GM18520 (cell line): ENCODE measurements around the gene RAD23A.
"Not testable (repeated sequence)": the region's sequence is repeated elsewhere in the genome, so short reads cannot be mapped to it uniquely, and the experiment has no call there.

Source experiments
- ATAC-seq: cut with Tn5 transposase; IDR thresholded peaks from one replicate; pipeline ENCODE4 v1.9.1; 2021; ENCODE audit not compliant: unreplicated experiment

Gene RAD23A

DNA sequence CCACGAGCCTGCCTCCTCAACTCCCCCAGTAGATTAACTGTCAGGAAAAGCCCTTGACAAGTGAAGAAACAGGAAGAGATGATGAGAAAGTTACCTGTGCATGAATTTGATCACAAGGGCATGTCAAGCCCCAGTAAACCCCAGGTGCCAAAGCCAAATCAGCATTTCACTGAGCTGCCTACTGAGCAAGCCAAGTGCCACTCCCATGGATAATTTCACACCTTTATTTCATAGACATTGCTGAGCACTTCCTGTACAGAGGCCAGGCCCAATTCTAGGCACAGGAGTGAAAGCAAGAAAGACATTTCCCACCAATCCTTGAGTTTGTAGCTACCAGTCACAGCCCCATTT is 8.9 kb downstream of the RAD23A start:
- ATAC-seq = no peak

DNA sequence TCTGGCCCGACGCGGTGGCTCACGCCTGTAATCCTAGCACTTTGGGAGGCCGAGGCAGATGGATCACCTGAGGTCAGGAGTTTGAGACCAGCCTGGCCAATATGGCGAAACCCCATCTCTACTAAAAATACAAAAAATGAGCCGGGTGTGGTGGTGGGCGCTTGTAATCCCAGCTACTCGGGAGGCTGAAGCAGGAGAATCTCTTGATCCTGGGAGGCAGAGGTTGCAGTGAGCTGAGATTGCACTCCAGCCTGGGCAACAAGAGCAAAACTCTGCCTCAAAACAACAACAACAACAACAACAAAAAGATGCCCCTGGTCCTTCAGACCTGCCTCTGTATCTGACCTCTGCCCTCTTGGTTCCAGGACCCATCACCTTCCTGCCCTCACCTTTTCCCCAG is 9.9 kb downstream of the RAD23A start:
- ATAC-seq = not testable (repeated sequence)

DNA sequence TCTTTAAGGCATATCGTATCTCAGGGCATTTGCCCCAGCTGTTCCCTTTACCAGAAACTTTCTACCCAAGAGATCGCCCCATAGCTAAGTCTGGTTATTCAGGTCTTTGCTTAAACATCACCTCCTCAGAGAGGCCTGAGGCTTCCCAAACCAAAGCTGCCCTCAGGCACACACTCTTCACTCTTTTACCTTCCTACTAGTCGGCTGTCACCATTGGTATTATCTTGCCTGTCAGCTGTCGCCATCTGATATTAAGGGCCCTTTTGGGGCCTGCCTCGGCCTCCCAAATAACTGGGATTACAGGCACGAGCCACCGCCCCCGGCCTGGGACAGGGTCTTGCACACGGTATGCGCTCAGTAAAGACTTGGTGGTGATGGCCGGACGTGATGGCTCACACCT is 10.3 kb downstream of the RAD23A start:
- ATAC-seq = no peak

DNA sequence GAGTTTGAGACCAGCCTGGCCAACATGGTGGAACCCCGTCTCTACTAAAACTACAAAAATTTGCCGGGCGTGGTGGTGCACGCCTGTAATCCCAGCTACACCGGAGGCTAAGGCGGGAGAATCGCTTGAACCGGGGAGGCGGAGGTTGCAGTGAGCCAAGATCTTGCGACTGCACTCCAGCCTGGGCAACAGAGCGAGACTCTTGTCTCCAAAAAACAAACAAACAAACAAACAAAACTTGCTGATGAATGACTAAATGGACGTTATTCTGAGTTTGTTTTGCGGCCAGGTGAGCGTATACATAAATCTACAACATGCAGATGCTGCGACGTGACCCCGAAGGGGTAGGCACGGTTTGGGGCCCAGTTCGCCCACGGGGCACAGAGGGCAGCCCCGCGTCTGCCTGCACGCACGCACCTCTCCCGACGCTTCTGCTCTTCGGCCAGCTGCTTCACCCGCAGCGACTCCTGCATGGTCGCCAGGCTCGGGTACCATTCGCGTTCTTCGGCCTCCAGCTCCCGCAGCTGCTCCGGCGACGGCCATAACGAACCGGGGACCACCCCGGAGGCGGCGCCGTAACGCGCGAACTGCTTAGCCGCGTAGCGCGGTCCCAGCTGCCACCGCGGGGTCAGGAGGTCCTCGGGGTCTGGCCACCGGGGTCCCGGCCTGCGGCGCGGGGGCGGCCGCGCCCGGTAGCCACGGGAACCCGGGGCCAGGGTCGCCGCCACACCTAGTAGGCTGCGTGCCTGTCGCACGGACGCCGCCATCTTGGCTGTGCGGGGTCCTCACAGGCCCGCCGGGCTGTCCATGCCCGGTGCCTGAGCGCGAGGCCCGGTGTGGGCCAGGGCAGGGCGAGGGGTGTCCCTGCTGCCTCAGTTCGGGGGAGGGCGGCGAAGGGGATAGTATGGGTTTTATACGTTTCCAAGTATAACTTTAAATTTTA is 11.1 kb downstream of the RAD23A start, which contains the start of gene GADD45GIP1:
Gene GADD45GIP1, minus strand, starts transcription at position 778 of the 943 bp plus-strand sequence. Its CDS starts 11 bp downstream, at position 767.
- ATAC-seq = peak; percentile 55

DNA sequence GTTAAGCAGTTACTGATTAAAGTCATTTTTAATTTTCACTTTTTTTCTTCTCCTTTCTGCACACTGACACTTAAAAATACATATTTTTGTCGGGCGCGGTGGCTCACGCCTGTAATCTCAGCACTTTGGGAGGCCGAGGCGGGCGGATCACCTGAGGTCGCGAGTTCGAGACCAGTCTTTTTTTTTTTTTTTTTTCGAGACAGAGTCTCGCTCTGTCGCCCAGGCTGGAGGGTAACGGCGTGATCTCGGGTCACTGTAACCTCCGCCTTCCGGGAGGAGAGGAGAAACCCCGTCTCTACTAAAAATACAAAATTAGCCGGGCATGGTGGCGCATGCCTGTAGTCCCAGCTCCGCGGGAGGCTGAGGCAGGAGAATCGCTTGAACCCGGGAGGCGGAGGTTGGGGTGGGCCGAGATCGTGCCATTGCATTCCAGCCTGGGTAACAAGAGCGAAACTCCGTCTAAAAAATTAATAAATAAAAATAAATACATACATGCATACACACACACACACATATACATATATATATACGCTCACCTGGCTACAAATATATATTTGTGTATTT is 11.8 kb downstream of the RAD23A start:
- not testable (repeated sequence) for ATAC-seq

DNA sequence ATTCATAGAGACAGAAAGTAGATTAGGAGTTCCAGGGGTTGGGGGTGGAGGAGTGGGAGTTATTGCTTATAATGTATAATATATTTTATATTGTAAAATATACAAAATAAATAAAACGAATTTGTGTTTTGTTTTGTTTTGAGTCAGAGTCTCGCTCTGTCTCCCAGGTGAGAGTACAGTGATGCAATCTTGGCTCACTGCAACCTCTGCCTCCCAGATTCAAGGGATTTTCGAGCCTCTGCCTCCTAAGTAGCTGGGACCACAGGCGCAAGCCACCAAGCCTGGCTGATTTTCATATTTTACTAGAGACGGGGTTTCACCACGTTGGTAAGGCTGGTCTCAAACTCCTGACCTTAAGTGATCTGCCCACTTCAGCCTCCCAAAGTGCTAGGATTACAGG is 13.8 kb downstream of the RAD23A start:
- ATAC-seq = no peak

DNA sequence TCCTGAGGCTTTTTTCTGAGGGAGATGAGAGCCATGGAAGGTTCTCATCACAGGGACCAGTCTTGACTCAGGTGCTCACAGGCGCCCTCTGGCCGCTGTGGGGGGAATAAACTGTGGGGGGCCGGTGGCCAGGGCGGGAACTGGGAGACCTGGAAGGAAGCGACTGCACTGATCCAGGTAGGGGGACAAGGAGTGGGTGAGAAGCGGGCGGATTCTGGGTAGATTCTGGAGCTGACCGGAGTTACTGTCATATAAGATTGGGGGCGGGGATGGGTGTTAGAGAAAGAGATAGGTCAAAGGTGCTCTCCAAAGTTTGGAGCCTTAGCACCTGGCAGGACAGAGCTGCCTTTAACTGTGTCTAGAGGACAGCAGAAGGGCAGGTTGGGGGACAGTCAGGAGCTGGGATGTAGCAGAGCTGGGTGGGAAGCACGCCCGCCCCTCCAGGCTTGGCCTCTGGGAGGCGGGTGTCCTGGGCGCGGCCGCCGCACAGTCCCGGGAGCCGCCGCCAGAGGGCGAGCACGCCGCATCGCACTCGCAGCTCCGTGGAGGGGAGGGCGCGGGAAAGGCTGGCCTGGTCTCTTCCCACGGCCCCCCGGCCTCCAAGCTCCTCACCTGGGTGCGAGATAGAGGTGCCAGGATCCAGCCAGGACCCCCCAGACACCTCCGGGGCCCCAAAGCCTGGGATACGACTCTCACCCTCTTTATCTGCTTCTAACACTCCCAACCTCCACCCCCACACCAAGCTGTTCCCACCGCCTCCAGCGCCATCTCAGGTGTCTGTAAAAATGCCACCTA is 19.6 kb downstream of the RAD23A start:
- peak; percentile 46 for ATAC-seq

DNA sequence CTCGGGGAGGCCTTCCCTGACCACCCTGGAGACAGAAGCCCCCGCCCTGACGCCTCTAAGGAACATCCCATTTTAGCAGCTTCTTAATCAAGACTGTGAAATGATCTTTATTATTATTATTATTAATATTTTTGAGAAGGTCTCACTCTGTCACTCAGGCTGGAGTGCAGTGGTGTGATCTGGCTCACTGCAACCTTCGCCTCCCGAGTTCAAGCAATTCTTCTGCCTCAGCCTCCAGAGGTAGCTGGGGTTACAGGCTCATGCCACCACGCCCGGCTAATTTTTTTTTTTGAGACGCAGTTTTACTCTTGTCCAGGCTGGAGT is 20.1 kb downstream of the RAD23A start:
- no peak for ATAC-seq

DNA sequence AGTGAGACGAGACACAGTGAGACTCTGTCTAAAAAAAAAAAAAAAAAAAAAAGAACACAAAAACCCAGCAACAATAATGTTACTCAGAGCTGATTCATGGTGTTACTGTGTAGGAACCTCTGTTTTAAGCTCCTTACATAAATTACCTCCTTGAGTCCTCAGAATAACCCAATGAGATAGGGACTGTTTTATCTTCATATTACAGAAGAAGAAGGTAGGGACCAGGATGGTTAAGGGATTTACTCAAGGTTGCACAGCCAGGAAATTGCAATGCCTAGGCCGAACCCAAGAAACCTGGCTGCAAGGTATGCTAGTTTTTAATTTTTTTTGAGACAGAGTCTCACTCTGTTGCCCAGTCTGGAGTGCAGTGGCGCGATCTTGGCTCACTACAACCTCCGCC is 22.2 kb downstream of the RAD23A start:
- ATAC-seq = no peak

DNA sequence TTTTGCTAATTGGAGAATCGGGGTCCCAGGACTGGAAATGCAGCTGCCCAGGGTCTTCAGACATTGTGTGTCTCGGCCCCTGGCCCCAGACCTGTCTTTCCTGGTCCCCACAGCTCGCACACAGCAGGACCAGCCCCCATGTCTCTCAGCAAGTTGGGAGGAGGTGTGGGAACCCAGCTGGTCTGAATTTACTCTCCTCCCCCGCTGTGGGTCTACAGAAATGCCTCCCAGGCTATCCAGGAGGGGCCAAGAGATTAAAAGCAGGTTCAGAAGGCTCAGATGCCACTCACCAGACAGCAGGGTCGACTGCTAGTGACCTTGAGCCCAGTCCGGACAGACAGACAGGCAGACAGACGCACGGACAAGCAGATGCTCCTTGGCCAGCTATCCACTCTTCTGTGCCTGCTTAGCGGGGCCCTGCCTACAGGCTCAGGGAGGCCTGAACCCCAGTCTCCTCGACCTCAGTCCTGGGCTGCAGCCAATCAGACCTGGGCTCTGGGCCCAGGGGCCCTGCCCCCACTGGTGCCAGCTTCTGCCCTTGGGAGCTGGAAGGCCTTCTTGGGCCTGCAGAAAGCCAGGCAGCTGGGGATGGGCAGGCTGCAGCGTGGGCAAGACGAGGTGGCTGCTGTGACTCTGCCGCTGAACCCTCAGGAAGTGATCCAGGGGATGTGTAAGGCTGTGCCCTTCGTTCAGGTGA is 23.8 kb downstream of the RAD23A start, which contains the start of gene DAND5:
Gene DAND5, plus strand, starts transcription at position 285 of the 697 bp plus-strand sequence. Its CDS starts 85 bp downstream, at position 370.
- no peak for ATAC-seq

DNA sequence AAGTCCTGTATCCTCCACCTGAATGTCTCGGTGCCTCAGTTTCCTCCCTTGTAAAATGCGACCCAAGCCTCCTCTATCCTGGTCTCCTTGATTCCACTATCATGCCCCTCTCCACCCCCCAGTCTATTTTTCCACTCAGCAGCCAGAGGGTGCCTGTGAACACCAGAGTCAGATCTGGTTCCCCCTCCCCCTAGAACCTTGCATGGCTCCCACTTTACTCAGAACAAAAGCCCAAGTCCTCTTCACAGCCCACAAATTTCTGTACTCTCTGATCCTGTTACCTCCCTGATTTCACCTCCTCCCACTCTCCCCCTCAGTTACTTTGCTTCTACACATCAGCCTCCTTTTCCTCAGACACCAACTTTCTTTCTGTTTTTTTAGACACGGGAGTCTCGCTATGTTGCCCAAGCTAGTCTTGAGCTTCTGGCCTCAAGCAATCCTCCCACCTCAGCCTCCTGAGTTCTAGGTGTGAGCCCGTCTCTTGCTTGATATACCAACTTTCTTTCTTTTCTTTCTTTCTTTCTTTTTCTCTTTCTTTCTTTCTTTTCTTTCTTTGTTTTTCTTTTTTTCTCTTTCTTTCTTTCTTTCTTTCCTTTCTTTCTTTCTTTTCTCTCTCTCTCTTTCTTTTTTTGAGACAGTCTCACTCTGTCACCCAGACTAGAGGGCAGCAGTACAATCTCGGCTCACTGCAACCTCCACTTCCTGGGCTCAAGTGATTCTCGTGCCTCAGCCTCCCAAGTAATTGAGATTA is 24.6 kb downstream of the RAD23A start:
- no peak for ATAC-seq

DNA sequence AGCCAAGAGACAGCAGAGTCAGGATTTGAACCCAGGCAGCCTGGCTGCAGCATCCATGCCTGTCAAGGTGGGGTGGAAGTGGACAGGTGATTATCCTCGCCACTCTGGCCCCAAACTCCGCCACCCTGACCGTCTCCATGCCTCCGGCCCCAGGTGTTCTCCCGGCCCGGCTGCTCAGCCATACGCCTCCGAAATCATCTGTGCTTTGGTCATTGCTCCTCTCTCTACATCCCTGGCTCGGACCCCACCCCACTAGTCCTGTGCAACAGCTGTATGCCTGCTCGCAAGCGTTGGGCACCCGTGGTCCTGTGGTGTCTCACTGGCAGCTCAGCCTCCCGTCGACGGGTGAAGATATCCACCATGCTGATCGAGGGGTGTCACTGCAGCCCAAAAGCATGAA is 27.6 kb downstream of the RAD23A start:
- no peak for ATAC-seq

DNA sequence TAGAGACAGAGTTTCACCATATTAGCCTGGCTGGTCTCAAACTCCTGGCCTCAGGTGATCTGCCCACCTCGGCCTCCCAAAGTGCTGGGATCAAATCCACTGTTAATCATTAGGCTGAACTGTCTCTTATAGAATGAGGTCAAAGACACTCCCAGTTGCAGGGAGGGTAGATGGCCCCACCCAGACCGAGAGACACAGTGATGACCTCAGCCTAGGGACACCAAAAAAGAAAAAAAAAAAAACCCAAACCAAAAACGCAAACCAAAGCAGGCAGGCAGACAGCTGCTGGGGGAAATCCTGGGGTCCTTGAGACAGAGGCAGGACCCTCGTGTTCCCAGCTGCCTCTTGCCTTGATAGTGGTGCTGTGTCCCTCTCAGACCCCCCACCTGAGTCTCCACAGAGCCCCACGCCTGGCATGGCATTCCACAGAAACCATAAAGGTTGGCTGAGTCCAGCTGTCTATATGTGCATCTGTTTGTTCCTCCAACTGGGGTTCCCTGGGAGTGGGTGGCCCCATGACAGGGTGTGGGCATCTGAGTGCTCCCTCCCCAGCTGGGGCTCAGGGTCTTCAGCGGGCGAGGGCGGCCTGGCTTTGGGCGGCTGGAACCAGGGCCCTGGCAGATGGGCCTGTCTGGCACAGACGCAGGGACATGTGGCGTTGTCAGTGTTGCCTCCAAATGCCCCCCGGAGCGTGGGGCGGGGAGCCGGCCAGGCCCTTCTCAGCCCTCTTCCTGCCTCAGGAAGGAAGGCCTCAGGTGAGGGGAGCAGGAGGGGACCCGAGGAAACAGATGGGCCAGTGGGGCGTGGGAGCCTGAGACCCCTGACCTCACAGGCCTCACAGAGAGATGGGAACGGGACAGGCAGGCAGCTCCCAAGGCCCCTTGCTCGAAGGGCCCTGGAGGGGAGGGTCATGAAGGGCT is 28.9 kb downstream of the RAD23A start:
- no peak for ATAC-seq

DNA sequence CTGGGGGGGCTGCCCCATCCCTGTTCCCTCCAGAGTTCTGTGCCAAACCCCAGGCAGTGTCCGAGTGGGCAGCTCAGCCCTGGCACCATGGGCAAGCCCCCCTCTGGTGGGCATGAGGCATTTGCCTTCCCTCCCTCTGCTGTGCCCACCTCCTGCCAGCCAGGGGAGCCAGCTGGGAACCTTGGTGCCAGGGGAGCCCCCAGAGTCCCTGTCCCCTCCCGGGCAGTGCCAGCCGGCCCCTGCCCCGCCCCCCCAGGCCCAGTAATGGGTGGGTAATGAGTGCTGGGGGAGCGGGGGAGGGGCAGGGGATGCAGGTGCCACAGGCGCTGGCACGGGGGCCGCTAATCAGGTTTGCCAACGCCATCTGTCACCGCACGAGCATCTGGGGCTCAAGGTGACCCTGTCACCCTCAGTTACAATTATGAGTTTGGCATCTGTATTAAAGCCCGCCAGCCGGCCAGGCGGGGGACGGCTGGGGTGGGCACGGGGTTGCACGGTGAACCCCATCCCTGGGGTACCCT is 29.6 kb downstream of the RAD23A start:
- no peak for ATAC-seq

DNA sequence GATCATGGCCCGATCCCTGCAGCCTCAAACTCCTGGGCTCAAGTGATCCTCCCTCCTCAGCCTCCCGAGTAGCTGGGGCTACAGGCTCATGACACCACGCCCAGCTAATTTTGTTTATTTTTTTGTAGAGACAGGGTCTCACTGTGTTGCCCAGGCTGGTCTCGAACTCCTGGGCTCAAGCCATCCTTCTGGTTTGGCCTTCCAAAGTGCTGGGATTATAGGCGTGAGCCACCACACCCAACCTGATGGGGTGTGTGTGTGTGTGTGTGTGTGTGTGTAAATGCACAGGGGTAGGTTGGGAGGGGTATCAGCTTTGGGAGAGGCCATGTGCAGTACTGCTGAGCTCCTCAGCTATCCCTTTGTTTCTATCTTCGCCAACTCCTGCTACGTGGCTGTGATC is 30.4 kb downstream of the RAD23A start:
- not testable (repeated sequence) for ATAC-seq

DNA sequence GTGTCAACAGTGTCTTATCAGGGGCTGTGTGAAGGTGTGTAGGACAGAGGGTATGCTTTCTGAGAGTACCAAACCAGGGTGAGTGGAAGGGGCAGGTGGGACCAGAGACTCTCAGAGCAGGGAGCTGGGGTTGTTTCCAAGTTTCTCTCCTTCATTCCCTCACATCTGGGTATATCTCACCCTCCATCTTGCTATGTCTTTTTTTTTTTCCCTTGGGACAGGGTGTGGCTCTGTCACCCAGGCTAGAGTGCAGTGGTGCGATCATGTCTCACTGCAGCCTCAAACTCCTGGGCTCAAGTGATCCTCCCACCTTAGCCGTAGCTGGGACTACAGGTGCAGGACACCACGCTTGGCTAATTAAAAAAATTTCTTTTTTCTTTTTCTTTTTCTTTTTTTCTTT is 34.3 kb downstream of the RAD23A start:
- ATAC-seq = no peak

DNA sequence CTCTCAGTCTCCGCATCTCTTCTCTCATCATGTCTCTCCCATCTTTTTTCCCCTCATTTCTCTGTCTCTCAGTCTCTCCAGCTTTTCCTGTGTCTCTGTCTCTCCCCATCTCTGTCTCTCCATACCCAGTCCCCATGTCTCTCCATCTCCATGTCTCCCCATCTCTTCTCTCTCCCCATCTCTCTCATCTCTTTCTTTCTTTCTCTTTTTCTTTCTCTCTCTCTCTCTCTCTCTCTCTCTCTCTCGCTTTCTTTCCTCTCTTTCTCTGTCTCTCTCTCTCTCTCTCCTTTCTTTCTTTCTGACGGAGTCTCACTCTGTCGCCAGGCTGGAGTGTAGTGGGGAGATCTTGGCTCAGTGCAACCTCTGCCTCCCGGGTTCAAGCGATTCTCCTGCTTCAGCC is 37.0 kb downstream of the RAD23A start:
- ATAC-seq = no peak

DNA sequence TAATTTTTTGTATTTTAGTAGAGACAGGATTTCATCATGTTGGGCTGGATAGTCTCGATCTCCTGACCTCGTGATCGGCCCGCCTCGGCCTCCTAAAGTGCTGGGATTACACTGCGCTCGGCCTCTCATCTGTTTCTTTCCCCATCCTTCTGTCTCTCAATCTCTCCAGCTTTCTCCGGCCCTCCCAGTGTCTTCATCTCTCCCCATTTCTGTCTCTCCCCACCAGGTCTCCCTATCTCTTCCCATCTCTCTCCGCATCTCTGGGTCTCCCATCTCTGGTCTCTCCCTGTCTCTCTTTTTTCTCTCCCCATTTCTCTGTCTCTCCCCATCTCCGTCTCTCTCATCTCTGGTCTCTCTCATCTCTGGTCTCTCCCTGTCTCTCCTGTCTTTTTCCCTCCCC is 37.4 kb downstream of the RAD23A start:
- no peak for ATAC-seq

DNA sequence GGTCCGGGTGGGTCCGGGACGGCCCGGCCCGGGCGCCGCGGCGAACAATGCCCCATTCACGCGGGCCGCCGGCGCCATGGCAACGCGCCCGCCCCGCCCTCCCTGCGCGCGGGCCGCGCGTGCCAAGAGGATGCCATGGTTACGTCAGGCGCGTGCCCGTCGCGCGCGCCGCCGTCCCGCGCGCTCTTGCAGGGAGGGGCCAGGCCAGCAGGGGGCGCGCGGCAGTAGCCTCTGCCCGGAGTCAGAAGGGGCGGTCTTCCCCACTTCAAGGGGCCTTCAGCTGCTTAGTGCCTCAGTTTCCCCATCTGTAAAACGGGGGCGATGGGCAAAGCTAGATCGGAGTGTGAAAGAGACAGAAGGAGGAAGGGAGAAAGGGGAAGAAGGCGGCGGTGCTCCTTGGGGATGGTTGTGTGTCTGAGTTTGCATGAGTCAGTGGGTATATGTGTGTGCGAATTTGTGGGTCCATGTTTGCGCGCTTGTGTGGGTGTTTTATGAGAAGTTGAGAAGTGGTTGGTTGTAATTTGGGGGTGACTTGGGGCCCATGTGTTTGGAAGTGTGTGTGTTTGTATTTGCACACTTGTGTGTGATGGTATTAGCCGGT is 38.0 kb downstream of the RAD23A start:
- ATAC-seq = peak; percentile 59
